ENCODE data around the gene COL1A2. TPM values are rescaled to one million over a fixed set of nuclear protein-coding genes. Genes with fewer than 3 reads are reported as not detected.

Gene COL1A2
- total and polyA plus RNA-seq, 9 donors: 2,438 to 8,644 (median 5,114) TPM

Other genes with a start within 250 kb of the COL1A2 start
- 47.3 TPM for gene CASD1, start 114.9 kb downstream of the COL1A2 start, total RNA-seq
- gene CASD1, start 114.9 kb downstream of the COL1A2 start, polyA plus RNA-seq (ENCODE audit: insufficient read depth in 1 of 8, insufficient read length in 8 of 8, low replicate concordance in 1 of 8): 10 to 100 TPM; 42.8 to 63.7 (median 49.8) TPM